SK-N-DZ (cell line): ENCODE data around the gene HPS1.
"Not testable (repeated sequence)": the region's sequence is repeated elsewhere in the genome, so short reads cannot be mapped to it uniquely, and the experiment has no call there.

Experiments used
- DNase-seq: peaks from one replicate; pipeline ENCODE4 v3.0.0-alpha.2; 2015; ENCODE audit warnings: low spot score

Gene HPS1

GRCh38 chr10:98394851-98395440, 51.8 kb downstream of the HPS1 start:
- DNase-seq, result no peak

GRCh38 chr10:98391578-98391991, 55.1 kb downstream of the HPS1 start:
- DNase-seq, result no peak

- no peak for DNase-seq
Measured at GRCh38 chr10:98391065-98391464, 55.7 kb downstream of the HPS1 start.

GRCh38 chr10:98390406-98390805, 56.3 kb downstream of the HPS1 start:
- DNase-seq, result no peak

GRCh38 chr10:98389398-98389797, 57.3 kb downstream of the HPS1 start:
- DNase-seq, result no peak

- no peak for DNase-seq
Measured at GRCh38 chr10:98388101-98388655, 58.6 kb downstream of the HPS1 start.

GRCh38 chr10:98384531-98385133, 62.1 kb downstream of the HPS1 start:
- no peak for DNase-seq

- DNase-seq, result no peak
Measured at GRCh38 chr10:98383869-98384268, 62.9 kb downstream of the HPS1 start.

- DNase-seq, result not testable (repeated sequence)
Measured at GRCh38 chr10:98383134-98383667, 63.5 kb downstream of the HPS1 start.

- DNase-seq, result no peak
Measured at GRCh38 chr10:98382691-98383101, 64.0 kb downstream of the HPS1 start.

GRCh38 chr10:98380493-98381339, 66.0 kb downstream of the HPS1 start:
- peak; percentile 34 for DNase-seq

- DNase-seq, result no peak
Measured at GRCh38 chr10:98378722-98379121, 68.0 kb downstream of the HPS1 start.

GRCh38 chr10:98377536-98377935, 69.2 kb downstream of the HPS1 start:
- DNase-seq, result no peak

- DNase-seq, result no peak
Measured at GRCh38 chr10:98377001-98377400, 69.7 kb downstream of the HPS1 start.

- DNase-seq, result no peak
Measured at GRCh38 chr10:98376485-98376884, 70.2 kb downstream of the HPS1 start.

GRCh38 chr10:98374217-98374985, 72.3 kb downstream of the HPS1 start:
- DNase-seq, result no peak

GRCh38 chr10:98373260-98374040, 73.3 kb downstream of the HPS1 start:
- DNase-seq, result peak; percentile 83

- DNase-seq, result no peak
Measured at GRCh38 chr10:98370831-98371820, 75.6 kb downstream of the HPS1 start.

GRCh38 chr10:98369801-98370200, 76.9 kb downstream of the HPS1 start:
- DNase-seq, result no peak
